Measurements from ENCODE around the gene WSCD2.
"Not testable (repeated sequence)": the region's sequence is repeated elsewhere in the genome, so short reads cannot be mapped to it uniquely, and the experiment has no call there.

Gene WSCD2

DNA sequence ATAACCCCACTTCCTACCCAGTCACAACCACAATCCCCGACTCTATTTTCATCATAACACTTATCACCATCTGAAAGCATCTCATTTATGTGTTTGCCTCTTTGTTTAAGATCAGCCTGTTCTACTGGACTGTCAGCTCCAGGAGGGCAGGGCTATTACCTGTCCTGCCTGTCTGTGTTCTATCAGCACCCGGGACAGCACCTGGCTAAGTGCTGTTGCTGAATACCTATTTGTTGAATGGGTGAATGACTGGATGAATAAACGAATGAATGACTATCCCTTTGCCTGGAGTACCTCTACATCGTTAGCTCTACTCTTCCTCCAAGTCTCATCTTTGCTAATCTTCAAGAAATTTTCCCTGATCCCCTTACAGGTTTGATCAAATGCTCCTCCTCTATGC lies 69.0 kb downstream of the WSCD2 start:
- no peak for DNase-seq

- DNase-seq = no peak
Measured at GRCh38 chr12:108199106-108199505, 70.0 kb downstream of the WSCD2 start.

DNA sequence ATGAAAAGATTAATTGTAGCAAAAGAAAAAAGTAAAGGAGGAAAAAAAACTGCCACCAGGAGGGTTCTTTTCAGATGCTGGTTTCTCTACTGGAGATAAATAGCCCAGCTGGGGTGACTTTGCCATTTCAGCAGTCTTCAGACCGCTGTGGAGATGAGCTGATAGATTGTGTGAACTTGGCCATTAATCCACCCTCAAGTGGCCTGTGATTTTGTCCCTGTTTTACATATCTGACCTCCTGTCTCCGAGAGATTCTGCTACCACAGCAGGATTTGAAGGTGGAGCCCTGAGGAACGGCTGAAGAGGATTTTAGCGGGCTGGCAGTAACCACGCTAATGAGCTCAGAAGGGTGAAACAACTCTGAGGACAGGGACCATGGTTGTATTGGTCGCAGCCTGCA lies 72.7 kb downstream of the WSCD2 start:
- DNase-seq = no peak

GRCh38 chr12:108204117-108204987 lies 75.3 kb downstream of the WSCD2 start:
- no peak for DNase-seq

- no peak for DNase-seq
Measured at GRCh38 chr12:108205864-108206263, 76.8 kb downstream of the WSCD2 start.

DNA sequence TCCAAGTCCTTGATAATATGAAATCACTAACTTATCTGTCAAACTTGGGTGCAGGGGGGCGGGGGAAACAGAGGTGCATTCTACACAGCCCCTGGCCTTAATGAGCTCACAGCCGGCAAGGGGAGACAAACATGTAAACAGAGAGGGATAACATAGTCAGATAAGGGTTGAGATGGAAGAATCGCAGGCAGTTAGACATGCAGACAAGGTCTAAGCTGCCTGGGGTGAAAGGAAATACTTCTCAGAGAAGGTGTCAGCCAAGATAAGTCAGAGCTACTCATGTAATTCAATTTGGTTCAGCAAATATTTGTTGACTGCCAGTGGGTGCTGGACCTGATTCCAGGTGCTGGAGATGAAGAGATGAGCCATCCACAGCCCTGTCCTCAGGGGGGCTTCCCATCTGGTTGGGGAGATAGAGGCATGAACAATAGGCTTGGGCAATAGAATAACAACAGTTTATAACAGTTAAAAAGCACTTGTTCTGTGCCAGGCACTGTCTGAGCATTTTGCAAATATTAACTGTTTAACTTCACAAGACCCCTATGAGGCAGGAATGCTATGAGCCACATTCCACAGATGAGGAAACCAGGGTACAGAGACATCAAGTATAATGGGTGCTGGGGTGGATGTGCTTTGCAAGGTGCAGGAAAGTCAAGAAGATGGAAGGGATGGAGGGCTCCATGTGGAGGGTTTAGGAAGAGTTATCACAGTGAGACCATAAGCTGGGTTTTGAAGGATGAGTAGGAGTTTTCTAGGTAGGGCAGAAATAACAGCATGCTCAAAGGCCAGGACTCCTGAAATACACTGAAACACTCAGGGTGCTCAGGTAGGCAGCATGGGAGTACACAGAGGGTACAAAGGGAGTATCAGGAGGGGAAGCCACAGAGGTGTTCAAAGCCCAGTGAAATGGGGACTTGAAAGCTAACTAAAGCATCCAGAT lies 79.0 kb downstream of the WSCD2 start:
- no peak for DNase-seq

DNA sequence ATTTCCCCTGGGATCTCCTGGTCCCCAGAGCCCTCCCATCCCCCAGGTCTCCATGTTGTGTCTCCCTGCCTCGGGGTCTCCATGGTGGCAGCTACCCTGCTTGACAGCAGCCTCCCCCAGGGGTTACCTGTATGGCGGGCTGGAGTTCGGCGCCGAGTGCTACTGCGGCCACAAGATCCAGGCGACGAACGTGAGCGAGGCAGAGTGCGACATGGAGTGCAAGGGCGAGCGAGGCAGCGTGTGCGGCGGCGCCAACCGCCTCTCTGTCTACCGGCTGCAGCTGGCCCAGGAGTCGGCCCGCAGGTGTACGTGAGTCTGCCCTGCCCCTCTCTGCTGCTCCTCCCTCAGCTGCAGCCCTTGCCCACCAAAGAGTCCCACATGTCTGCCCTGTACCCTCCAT lies 80.9 kb downstream of the WSCD2 start:
- no peak for DNase-seq

DNA sequence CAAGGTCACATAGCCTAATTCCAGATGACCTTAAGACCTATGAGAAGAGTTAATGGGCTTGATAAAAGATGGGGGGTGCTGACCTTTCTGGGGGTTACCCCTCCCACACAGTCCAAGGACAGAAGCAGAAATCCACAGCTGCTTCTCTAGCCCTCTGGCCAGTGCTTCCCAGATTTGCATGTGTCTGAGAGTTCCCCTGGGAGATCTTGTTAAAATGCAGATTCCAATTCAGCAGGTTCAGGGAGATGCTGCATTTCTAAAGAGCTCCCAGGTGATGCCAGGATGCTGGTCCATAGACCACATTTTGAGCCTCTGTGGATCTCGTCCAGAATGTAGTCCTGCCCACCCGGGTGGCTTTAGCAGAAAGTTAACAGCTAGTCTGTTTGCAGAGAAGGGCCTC lies 82.1 kb downstream of the WSCD2 start:
- DNase-seq = no peak

DNA sequence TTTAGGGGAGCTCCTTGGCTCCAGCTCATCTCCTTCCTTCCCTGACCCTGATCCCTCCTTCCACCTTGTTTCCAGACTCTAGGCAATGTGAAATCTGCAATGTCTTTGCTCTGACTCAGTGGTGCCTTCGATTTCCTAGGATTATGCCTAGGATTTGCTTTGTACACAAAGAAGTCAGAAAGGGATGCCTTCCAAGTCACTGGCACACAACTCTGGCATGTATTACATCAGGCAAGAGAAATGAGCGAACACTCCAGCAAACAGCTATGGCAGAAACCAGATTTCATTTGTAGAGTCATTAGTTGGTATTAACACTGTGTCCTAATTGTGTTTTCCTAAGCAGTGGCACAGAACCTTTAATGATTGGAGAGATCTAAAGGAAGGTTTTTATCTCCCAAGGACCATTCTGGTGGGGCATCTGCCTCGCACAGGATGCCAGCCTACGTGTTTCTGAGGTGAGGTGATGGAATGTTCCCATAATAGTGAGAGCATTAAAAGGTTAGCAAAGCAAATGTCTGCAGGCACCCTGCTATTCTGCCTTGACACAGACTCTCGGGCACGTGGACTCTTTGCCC lies 84.9 kb downstream of the WSCD2 start:
- DNase-seq = no peak

DNA sequence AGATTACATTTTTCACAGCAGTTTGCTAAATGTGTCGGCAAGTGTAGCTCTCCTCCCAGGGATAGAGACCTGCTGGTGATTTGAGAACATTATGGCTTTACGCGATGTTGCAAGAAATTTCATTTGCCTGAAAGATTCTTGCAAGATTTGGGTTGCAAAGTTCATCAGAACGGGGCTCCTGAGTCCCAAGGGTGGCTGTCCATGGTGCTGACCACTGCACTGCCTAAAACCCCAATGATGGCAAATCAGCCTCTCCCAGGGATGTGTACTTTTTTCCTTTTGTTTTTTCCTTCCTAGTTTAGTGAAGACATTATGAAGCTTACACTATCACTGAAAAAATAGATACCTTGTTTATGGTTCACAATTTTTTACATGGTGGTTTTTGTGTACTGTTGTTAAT lies 85.4 kb downstream of the WSCD2 start:
- peak in 1 of 2 donors; percentile 24 for DNase-seq

DNA sequence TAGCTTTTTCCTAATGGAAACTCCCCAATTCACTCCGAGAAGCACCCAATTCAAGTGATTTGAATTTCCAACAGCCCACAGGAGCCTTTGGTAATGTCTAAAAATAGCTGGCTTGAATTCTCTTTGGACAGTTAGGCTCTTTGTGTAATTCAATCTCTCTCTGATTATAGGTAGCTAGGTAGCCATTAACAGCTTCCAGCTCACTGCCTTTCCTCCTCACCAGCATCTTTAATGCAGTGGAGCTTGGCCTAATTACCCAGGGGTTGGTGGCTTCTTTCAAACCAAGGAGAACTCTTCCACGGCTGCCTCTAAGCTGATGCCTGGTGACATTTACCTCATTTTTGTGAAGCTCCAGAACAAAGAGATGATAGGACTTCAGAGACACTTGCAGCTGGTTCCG lies 86.4 kb downstream of the WSCD2 start:
- no peak for DNase-seq

- no peak for DNase-seq
Measured at GRCh38 chr12:108218921-108219320, 89.8 kb downstream of the WSCD2 start.

DNA sequence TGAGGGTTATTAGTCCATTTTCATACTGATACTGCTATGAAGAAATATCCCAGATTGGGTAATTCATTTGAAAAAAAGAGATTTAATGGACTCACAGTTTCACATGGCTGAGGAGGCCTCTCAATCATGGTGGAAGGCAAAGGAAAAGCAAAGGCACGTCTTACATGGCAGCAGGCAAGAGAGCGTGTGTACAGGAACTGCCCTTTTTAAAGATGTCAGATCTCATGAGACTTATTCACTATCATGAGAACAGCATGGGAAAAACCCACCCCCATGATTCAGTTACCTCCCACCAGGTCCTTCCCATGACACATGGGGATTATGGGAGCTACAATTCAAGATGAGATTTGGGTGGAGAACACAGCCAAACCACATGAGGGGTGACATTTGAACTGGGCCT lies 96.0 kb downstream of the WSCD2 start:
- not testable (repeated sequence) for DNase-seq

GRCh38 chr12:108226866-108227265 lies 97.8 kb downstream of the WSCD2 start:
- no peak for DNase-seq

GRCh38 chr12:108228746-108229145 lies 99.7 kb downstream of the WSCD2 start:
- no peak for DNase-seq

- no peak for DNase-seq
Measured at GRCh38 chr12:108231109-108231905, 102.2 kb downstream of the WSCD2 start.

GRCh38 chr12:108231909-108232434 lies 102.9 kb downstream of the WSCD2 start:
- DNase-seq = no peak

DNA sequence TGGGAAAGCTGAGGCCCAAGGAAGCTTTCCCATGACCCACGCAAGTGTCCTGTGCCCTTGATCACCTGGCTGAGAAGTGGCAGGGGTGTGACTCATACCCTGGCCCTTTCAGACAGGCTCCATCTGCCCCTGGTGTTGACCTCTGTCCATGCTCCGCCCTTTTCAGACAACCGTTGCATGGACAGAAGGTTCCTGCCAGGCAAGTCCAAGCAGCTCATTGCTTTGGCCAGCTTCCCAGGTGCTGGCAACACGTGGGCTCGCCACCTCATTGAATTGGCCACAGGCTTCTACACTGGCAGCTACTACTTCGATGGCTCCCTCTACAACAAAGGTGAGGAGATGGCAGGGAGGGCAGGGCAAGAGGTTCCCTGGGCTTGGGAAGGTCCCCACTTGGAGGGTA lies 103.5 kb downstream of the WSCD2 start:
- no peak for DNase-seq

- peak; percentile 47 to 49 for DNase-seq
Measured at GRCh38 chr12:108234158-108234557, 105.1 kb downstream of the WSCD2 start.

GRCh38 chr12:108235197-108235984 lies 106.3 kb downstream of the WSCD2 start:
- DNase-seq = no peak

- no peak for DNase-seq
Measured at GRCh38 chr12:108235985-108236263, 106.8 kb downstream of the WSCD2 start.

DNA sequence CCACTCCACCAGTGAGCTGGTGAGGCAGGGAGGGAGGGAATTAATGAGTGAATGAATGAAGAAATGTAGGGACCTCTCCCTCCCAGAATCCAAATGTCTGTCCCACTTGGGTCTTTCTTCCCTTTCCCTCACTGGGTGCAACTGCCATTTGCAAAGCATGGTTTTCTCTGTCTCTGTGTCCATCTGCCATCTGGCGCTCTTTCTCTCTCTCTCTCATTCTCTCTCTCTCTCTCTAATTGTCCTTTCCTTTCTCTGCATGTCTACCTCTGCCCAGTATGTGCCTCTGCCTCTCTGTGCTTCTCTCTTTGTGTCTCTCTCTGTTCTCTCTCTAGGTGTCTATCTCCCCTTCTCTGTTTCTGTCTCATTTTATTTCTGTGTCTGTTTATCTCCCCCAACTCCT lies 107.3 kb downstream of the WSCD2 start:
- DNase-seq = no peak
